Kidney (tissue), 14 donors: ENCODE measurements around the gene GALNT17. TPM values are rescaled to one million over a fixed set of nuclear protein-coding genes. Genes with fewer than 3 reads are reported as not detected.

Experiments used
- DNase-seq, 5 donors: peaks; one replicate each; pipeline ENCODE4 v3.0.0-alpha.2; 2013 to 2020
- FAIRE-seq: peaks from 2 replicates; lab custom pipeline; 2012; peaks lifted over from hg19 to GRCh38; lab: Jason Lieb, UNC
- H3K27ac ChIP-seq, 2 donors: one replicate each; pipeline ENCODE4 v1.7.0; 2013; ENCODE audit warnings: low read depth in 2 of 2, low read length in 2 of 2, inconsistent platforms in 1 of 2
- H3K27me3 ChIP-seq: one replicate; pipeline ENCODE4 v1.7.1; 2013; ENCODE audit warnings: low read length, inconsistent platforms; ENCODE audit not compliant: control insufficient read depth, insufficient read depth
- H3K36me3 ChIP-seq, 3 donors: one replicate each; pipeline versions ENCODE4 v1.7.0 to v1.7.1; 2013; ENCODE audit warnings: low read length in 3 of 3, control low read depth in 1 of 3, inconsistent platforms in 1 of 3; ENCODE audit not compliant: insufficient read depth in 3 of 3, control insufficient read depth in 2 of 3
- H3K4me1 ChIP-seq, 3 donors: one replicate each; pipeline versions ENCODE4 v1.7.0 to v1.7.1; 2013; ENCODE audit warnings: low read length in 3 of 3, inconsistent platforms in 1 of 3, low read depth in 1 of 3; ENCODE audit not compliant: control insufficient read depth in 2 of 3, insufficient read depth in 2 of 3
- H3K4me3 ChIP-seq, 3 donors: one replicate each; pipeline versions ENCODE4 v1.7.0 to v1.8.1; 2013; ENCODE audit warnings: low read length in 3 of 3, control low read depth in 1 of 3, inconsistent platforms in 1 of 3
- H3K9ac ChIP-seq, 3 donors: one replicate each; pipeline versions ENCODE4 v1.7.0 to v1.7.1; 2013; ENCODE audit warnings: low read length in 3 of 3, control low read depth in 1 of 3, inconsistent platforms in 1 of 3
- H3K9me3 ChIP-seq, 3 donors: one replicate each; pipeline versions ENCODE4 v1.7.0 to v1.7.1; 2013; ENCODE audit warnings: low read length in 3 of 3, control low read depth in 1 of 3, inconsistent platforms in 1 of 3; ENCODE audit not compliant: control insufficient read depth in 2 of 3, insufficient read depth in 1 of 3
- CTCF ChIP-seq: IDR thresholded peaks from 3 replicates; pipeline ENCODE4 v1.5.1; 2012; ENCODE audit warnings: mild to moderate bottlenecking, moderate library complexity, borderline replicate concordance; ENCODE audit not compliant: insufficient read depth; ENCODE audit errors: extremely low read depth
- intact Hi-C: fragments of 100-400 bp; cut with DNase I; formaldehyde crosslinking; loops from one replicate; pipeline ENCODE4 v1.11.1; 2022
- polyA plus RNA-seq: library from polyadenylated mRNA; stranded (reverse); fragments of 350-450 nt; fragmentation: Illumina TruSeq; extraction: RNeasy Lipid Tissue Mini Kit (QIAGEN cat#74804); gene quantifications from one replicate; pipeline ENCODE4 v1.2.3, GENCODE V29; 2014; ENCODE audit warnings: low read depth, low replicate concordance; ENCODE audit not compliant: insufficient read depth
- total RNA-seq: library from RNA; stranded (reverse); fragmentation: NEBNext Ultra II Directional; extraction: Animal tissue kit (Norgen Biotek cat#: 25700); gene quantifications from one replicate; pipeline ENCODE4 v1.2.1, GENCODE V29; 2021
- donor health status: control.
- donor health status: control.
- donor health status: control.
- donor health status: control.
- donor health status: control.
- donor health status: DM: yes; HTN: yes; CAD: no.
- donor health status: Normal renal cell carcinoma (clear cell type).

The GALNT17 gene
- total and polyA plus RNA-seq, 2 donors from 2014 or later, result 2.4 to 5.5 TPM

DNA sequence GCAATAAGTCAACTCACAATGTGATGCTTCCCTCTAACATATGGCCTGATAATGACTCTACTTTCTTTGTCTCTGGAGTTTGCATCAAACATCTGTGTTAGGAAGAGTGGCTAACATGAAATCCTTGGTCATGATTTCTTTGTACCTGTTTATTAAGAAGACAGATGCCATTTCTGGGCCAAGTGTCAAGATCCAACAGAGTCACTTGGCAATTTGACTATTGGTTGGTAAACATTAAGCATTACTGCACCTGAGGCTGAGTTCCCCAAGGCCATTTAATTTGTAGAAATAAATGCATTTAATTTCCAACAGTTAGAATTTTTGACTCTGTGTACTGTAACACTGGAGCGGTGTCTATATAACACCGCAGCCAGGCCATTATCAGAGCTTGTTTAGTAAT lies 403.7 kb downstream of the GALNT17 start:
- intact Hi-C loops, result no loop called here
- Histone ChIP-seq H3K4me3 (no peak overlapping the region), H3K36me3 (no peaks in the 10 kb centered on the region), H3K27ac (no peak overlapping the region), H3K4me1 (no peaks in the 10 kb centered on the region), H3K9me3 (no peaks in the 10 kb centered on the region), H3K27me3 (no peaks in the 10 kb centered on the region), H3K9ac (no peak overlapping the region)
- FAIRE-seq (no peak), DNase-seq (no peak)
- no peak for TF ChIP-seq CTCF

- H3K36me3 ChIP-seq, result no peaks in the 10 kb centered on the region
- no peaks in the 10 kb centered on the region for H3K4me1 ChIP-seq
- DNase-seq (peak in 1 of 5 donors; percentile 15), FAIRE-seq (no peak)
- H3K27me3 ChIP-seq, result no peaks in the 10 kb centered on the region
- no peak for TF ChIP-seq CTCF
- H3K27ac ChIP-seq, result no peak overlapping the region
- intact Hi-C loops, result no loop called here
- no peak overlapping the region for H3K9ac ChIP-seq
- no peak overlapping the region for H3K4me3 ChIP-seq
- no peaks in the 10 kb centered on the region for H3K9me3 ChIP-seq
Observed at GRCh38 chr7:71538210-71538609, 406.3 kb downstream of the GALNT17 start.

GRCh38 chr7:71539615-71540014 lies 407.7 kb downstream of the GALNT17 start:
- TF ChIP-seq CTCF, result no peak
- no peak for DNase-seq
- Histone ChIP-seq H3K9ac (no peak overlapping the region), H3K4me3 (no peak overlapping the region), H3K27ac (no peak overlapping the region), H3K9me3 (no peaks in the 10 kb centered on the region), H3K27me3 (no peaks in the 10 kb centered on the region), H3K4me1 (no peaks in the 10 kb centered on the region), H3K36me3 (no peaks in the 10 kb centered on the region)
- no peak for FAIRE-seq
- intact Hi-C loops, result no loop called here

DNA sequence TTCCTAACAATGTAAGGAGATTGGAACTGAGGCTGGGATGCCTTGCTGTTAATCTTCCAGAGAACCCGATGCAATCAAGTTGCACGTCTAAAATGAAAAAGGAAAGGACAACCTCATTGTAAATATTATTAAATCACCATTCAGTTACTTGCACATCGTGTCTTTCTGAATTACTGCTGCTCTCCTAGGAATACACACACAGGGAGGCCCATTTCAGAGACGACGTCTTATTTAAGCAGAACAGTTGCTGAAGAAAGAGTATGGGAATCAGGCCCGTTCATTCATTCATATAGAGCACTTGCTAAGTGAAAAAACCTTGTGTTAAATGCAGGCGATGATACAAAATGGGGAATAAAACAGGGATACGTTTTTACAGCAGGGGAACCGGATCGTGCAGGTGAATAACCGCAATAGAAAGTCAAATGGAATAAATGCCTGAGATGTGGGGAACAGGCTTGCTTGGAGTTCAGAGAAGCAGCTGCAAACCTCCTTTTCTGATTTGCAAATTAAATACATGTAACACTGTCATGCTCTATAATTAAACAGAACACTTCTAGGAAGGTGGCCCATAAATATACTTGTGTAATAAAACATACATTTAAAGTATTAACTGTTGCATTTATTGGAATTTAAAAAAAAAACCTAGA lies 409.9 kb downstream of the GALNT17 start:
- Histone ChIP-seq H3K27me3 (no peaks in the 10 kb centered on the region), H3K27ac (no peak overlapping the region), H3K9ac (no peak overlapping the region), H3K4me1 (no peaks in the 10 kb centered on the region), H3K9me3 (no peaks in the 10 kb centered on the region), H3K4me3 (no peak overlapping the region), H3K36me3 (no peaks in the 10 kb centered on the region)
- intact Hi-C loops, result no loop called here
- TF ChIP-seq CTCF, result no peak
- no peak for DNase-seq
- FAIRE-seq, result no peak
